Fibroblast of the aortic adventitia (primary cell): ENCODE measurements around the gene PLXNA4. TPM values are rescaled to one million over a fixed set of nuclear protein-coding genes. Genes with fewer than 3 reads are reported as not detected.

Source experiments
- DNase-seq: peaks from one replicate; pipeline ENCODE4 v3.0.0-alpha.2; 2010; ENCODE audit warnings: low read depth
- H3K4me3 ChIP-seq: 2 replicates; pipeline ENCODE4 v1.5.1; 2011; ENCODE audit warnings: low read depth, mild to moderate bottlenecking, control low read depth, low read length, moderate library complexity
- total RNA-seq: library from RNA; depleted of rRNA; stranded (reverse); fragments of >200 nt; gene quantifications from 2 replicates; pipeline ENCODE4 v1.2.3, GENCODE V29; 2012; ENCODE audit warnings: low replicate concordance
- TF ChIP-seq, protein P1 (sequence below): IDR thresholded peaks from 2 replicates; pipeline ENCODE4 v1.5.1; 2011; ENCODE audit warnings: mild to moderate bottlenecking, low read length, control low read depth, inconsistent platforms; ENCODE audit not compliant: insufficient read depth

Gene PLXNA4
- total RNA-seq, 1 donor: 3.0 TPM

DNA sequence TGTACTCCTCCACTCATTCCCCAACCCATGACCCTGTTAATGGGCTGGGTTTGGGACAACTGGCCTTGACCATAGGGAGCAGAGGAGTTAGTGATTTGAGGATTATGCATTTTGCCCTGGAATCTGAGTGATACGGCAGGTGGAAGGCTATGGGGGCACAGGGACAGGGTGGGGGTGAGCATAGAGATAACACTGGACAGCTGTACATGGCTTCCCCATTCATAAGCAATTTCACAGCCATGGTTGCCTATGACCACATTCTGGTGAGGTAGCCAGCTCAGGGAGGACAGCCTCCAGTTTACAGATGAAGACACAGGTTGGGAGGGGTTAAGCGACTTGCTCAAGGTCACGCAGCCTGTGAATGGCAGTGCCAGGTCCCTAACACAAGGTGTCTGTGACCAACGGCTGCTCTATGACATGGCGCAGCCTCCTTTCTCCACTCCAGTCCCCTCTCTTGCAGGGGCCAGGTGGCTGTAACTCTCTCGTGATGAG, 319.5 kb downstream of the PLXNA4 start:
- DNase-seq: no peak
- no peak overlapping the region for H3K4me3 ChIP-seq
- TF ChIP-seq, protein P1, sequence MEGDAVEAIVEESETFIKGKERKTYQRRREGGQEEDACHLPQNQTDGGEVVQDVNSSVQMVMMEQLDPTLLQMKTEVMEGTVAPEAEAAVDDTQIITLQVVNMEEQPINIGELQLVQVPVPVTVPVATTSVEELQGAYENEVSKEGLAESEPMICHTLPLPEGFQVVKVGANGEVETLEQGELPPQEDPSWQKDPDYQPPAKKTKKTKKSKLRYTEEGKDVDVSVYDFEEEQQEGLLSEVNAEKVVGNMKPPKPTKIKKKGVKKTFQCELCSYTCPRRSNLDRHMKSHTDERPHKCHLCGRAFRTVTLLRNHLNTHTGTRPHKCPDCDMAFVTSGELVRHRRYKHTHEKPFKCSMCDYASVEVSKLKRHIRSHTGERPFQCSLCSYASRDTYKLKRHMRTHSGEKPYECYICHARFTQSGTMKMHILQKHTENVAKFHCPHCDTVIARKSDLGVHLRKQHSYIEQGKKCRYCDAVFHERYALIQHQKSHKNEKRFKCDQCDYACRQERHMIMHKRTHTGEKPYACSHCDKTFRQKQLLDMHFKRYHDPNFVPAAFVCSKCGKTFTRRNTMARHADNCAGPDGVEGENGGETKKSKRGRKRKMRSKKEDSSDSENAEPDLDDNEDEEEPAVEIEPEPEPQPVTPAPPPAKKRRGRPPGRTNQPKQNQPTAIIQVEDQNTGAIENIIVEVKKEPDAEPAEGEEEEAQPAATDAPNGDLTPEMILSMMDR: no peak

DNA sequence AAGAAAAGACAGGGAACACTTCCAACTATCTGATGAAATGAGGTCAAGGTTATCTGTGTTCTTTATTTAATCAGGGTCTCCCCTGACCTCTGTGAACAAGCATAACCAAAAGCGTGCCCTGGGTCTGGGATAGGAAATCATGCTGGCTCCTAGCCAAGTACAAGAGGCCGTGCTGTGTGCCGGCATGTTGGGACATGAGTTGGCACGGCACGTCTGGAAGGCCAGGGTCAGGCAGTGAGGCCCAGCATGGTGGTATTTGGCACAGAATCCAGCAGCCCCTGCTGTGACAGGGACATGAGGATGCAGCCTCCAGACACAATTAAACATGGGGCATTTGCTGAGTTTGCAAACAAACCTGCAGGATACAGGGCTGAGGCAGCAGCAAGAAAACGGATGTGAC, 320.4 kb downstream of the PLXNA4 start:
- DNase-seq: no peak
- TF ChIP-seq, protein P1: no peak
- H3K4me3 ChIP-seq: no peak overlapping the region

DNA sequence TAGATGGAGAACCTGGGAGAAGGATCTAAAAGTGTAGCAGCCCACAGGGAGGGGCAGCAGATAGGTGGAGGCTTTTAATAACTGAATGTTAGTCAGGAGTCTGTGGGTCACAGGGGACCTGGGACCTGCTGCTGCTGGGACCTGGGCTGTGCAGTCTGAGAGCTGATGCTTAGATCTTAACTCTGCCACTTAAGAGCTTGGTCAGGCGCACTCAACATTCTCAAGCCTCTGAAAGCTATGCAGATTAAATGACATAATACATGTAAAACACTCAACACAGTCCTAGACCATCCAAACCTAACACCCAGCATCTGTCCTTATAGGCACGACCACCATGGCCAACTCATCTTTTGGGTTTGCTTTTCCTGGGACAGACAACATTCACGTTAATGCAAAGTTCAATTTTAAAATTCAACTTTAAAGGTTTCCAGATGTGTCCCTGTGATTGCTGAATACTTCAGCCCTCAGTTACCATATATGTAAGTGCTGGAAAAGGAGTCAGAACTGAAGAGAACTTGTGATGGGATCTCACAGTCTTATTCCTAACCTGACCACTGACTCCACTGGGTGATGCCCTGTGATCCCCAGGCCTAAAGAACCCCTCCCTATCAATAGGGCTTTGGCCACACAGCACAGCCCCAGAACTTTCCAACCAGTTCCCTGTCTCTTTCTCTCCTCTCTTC, 321.0 kb downstream of the PLXNA4 start:
- TF ChIP-seq, protein P1: no peak
- DNase-seq: no peak
- no peak overlapping the region for H3K4me3 ChIP-seq

DNA sequence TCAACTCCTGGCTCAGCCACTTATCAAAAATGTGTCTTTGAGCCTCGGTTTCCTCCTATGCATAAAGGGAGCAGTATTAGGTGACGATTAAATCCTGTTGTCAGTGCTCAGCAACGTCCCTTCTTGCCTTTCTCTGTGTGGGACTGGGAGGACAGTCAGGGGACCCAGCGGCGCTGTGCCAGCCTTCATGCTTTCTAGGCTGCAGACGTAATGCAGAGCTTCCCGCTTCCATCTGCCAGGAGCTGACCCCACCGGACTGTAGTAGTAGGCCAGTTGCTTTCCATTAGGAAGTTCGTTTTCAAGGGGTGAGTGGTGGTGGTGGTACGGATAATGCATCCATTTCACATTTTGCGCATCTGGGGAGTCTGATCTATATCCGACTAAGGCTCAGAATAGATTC, 321.8 kb downstream of the PLXNA4 start:
- DNase-seq: no peak
- TF ChIP-seq, protein P1: no peak
- H3K4me3 ChIP-seq: no peak overlapping the region

DNA sequence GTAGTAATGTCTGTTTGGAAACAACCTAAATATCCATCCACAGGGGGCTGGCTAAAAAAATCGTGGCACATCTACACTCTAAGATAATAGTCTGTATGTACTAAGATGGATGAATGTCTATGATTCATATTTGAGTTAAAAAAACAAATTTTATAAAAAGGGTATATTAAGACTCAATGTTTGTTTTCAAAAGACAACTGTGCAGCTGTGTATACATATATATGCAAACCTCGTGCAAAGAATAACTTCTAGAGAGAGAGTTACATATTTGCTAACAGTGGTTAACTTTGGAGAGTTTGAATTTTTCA, 323.5 kb downstream of the PLXNA4 start:
- no peak overlapping the region for H3K4me3 ChIP-seq
- TF ChIP-seq, protein P1: no peak
- DNase-seq: no peak

DNA sequence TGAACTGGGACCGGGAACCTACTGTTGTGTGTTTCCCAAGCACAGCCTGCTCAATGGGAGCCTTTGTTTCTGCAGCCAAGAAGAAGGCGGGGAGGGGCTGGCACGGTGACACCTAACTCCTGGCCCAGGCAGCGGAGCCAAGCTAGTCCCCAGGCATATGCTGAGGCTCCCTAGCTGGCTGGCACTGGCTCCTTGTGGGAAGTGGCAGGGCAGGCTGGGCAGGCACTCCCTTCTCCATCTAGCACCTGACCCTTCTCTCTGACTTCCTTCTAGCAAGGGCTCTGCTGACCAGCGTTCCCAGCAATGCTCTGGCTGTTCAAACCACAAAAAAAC, 325.0 kb downstream of the PLXNA4 start:
- DNase-seq: no peak
- no peak overlapping the region for H3K4me3 ChIP-seq
- TF ChIP-seq, protein P1: no peak
